GM19395 (cell line): ENCODE results near the gene CAMSAP3.

Source experiments
- ATAC-seq: cut with Tn5 transposase; IDR thresholded peaks from one replicate; pipeline ENCODE4 v1.9.1; 2021; ENCODE audit warnings: mild to moderate bottlenecking, moderate library complexity; ENCODE audit not compliant: unreplicated experiment

CAMSAP3 gene

GRCh38 chr19:7595466-7596133 is at the start of gene CAMSAP3:
Gene CAMSAP3, plus strand, starts transcription at chr19:7595863. Its CDS starts 140 bp downstream, at chr19:7596003.
- no peak for ATAC-seq

DNA sequence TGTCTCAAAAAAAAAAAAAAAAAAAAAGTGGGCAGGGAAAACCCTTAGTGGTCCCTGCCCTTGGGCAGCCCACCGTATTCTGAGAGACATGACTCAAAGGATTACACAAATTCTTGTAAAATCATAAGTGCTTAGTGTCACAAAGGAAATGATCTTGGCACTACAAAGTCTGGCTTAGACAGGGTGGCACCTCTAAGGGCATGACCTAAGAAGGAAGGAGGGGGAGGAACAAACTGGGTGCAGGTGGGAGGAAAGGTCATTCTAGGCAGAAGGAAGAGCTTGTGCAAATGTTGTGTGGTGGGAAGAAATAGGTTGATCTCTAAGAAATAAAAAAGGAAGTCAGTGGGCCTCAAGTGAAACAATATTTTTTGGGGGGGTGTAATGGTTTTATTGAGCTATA is 49.8 kb upstream of the CAMSAP3 start:
- ATAC-seq: no peak

DNA sequence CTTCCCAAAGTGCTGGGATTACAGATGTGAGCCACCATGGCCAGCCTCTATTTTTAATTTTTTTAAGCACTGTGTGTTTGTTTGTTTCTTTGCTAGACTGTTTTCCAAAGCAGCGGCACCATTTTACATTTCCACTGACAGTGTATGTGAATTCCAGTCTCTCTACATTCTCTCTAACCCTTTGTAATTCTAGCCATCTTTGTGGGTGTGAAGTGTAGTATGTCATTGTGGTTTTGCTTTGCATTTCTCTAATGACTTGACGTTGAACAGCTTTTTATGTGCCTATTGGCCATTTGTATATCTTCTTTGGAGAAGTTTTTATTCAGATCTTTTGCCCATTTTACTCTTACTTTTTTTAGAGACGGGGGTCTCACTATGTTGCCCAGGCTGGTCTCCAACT is 48.5 kb upstream of the CAMSAP3 start:
- no peak for ATAC-seq

DNA sequence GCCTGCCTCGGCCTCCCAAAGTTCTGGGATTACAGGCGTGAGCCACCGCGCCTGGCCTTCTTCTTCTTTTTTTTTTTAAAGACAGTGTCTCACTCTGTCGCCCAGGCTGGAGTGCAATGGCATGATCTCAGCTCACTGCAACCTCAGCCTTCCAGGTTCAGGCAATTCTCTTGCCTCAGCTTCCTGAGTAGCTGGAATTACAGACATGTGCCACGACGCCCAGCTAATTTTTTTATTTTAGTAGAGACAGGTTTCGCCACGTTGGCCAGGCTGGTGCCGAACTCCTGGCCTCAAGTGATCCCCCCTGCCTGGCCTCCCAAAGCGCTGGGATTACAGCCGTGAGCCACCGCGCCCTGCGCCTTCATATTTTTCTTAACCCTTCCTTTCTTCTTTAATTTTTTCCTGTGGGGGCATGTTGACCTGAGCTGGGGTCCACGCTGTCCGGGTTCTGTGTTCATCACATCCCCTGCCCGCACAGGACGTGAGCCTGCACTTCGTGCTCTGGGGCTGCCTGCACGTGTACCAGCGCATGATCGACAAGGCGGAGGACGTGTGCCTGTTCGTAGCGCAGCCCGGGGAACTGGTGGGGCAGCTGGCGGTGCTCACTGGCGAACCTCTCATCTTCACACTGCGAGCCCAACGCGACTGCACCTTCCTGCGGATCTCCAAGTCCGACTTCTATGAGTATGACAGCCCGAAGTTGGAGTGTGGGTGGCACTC is 46.1 kb upstream of the CAMSAP3 start:
- ATAC-seq: no peak

- ATAC-seq: no peak
These were observed 45.4 kb upstream of the CAMSAP3 start for GRCh38 chr19:7550169-7550770.

GRCh38 chr19:7550987-7551761 is 44.5 kb upstream of the CAMSAP3 start:
- ATAC-seq: no peak

DNA sequence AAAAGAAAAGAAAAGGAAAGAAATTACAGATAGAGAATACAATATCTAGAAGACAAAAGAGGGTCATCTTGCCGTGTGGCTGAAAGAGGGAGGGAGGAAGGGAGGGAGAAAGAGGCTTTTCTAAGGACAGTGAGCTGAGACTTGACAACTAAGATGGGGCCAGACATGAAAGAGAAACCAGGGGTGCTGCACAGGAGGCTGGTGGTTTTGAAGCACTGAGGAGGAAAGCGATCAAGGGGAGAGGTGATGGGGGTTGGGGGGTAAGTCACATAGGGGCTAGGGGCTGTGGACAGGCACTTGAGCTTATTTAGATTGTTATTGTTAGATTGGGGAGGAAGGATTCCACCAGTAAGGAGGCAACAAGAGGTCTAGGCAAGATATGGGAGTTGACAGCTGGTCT is 42.9 kb upstream of the CAMSAP3 start:
- ATAC-seq: no peak

GRCh38 chr19:7554565-7554964 is 41.1 kb upstream of the CAMSAP3 start:
- no peak for ATAC-seq

- no peak for ATAC-seq
These were observed 40.4 kb upstream of the CAMSAP3 start for GRCh38 chr19:7554990-7555864.

- no peak for ATAC-seq
These were observed 38.9 kb upstream of the CAMSAP3 start for GRCh38 chr19:7556696-7557315.

DNA sequence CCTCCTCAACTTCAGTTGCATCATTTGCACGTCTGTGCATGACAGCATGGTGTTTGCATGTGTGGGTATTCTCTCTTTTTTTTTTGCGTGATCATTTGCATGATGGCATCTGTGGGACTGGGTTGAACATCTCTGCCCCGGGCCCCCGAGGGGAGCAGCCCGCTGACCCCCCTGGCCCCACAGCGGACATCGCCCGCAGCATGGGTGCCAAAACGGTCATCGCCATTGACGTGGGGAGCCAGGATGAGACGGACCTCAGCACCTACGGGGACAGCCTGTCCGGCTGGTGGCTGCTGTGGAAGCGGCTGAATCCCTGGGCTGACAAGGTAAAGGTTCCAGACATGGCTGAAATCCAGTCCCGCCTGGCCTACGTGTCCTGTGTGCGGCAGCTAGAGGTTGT is 37.0 kb upstream of the CAMSAP3 start:
- ATAC-seq: no peak

GRCh38 chr19:7559102-7559501 is 36.6 kb upstream of the CAMSAP3 start:
- no peak for ATAC-seq

DNA sequence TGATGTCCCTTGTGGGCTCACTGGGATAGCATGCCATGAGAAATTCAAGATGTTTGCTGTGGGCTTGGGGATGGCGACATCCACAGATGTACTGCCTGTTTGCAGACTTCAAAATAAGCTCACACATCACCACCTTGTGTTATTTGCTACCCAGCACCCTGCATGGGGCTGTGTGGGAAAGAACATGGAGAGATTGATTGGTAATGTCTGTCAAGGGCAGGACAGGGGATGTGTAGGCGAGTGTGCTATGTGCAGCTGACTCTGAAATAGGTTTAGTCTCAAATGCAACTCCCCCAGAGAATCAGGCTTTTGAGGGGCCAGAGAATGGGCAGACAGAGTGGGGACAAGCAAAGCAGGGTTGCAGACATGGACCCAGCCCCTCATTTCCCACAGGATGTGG is 35.4 kb upstream of the CAMSAP3 start:
- no peak for ATAC-seq

- ATAC-seq: no peak
These were observed 34.3 kb upstream of the CAMSAP3 start for GRCh38 chr19:7561325-7561724.

DNA sequence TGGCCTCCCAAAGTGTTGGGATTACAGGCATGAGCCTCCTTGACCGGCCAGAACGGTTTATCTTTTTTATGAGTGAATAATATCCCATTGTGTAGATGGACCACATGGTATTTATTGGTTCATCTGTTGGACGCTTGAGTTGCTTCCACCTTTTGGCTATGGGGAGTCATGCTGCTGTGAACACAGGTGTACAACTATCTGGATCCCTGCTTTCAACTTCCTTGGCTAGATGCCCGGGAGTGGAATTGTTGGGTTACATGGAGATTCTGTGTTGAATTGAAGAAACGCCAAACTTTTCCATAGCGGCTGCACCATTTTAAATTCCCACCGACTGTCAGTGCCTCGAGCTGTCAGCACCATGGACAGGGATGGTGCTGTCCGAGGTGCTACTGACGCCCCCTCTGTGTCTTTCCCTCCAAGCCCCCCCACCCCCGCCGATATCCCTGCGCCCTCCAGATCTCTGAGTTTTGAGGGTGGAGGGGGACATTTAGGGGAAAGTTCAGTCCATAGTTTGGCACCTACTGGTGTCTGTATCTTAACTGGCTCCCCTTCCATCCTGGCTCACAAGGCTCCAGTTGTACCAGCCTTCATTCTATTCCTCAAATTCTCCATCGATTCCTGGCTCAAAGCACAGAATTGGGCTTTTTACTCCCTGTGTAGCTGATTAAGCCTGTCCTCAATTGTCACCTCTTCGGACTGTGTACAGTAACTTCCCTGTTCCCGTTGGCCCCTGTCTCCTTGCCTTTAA is 32.8 kb upstream of the CAMSAP3 start:
- no peak for ATAC-seq

DNA sequence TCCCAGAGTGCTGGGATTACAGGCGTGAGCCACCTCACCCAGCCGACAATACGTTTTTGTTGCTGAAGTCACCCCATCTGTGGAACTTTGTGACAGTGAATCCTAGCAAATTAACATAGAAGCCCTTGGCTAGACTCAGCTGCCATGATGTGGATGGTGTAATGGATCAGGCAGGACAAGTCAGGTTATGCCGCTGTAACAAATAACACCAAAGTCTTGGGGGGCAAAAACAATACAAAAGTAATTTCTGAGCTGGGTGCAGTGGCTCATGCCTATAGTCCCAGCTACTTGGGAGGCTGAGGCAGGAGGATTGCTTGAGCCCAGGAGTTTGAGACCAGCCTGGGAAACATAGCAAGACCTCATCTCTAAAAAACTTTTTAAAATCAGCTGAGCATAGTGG is 30.8 kb upstream of the CAMSAP3 start:
- ATAC-seq: no peak

GRCh38 chr19:7565332-7565731 is 30.3 kb upstream of the CAMSAP3 start:
- ATAC-seq: no peak

DNA sequence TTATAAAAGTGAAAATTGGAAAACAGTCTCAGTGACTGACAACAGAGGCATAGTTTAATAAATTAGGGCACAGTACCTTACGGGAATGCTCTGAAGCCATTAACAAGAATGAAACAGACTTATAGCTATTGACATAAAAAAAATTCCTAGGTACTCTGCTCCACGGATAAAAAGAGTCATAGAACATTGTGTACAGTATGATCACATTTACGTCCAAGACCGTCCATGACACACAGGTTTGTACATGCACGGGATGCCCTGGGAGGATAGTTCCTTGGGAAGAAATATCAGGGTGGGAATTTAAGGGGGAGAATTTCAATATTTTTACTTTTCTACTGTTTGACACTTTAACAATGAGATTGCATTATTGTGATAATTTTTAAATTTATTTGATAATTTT is 24.9 kb upstream of the CAMSAP3 start:
- ATAC-seq: no peak

GRCh38 chr19:7575434-7576040 is 20.1 kb upstream of the CAMSAP3 start:
- no peak for ATAC-seq
